HepG2 (cell line): ENCODE data around the gene VPS4B. TPM values are rescaled to one million over a fixed set of nuclear protein-coding genes. Genes with fewer than 3 reads are reported as not detected.
A peak's percentile ranks its signal among the peaks of the same experiment; 100 is the strongest.

Experiments used
- BORCS8-MEF2B ChIP-seq: sonication (generic); formaldehyde crosslinking; IDR thresholded peaks from 2 replicates; pipeline ENCODE4 v1.8.0; 2022; ENCODE audit warnings: mild to moderate bottlenecking, missing genetic modification reagents
- CENPX ChIP-seq: sonication (generic); formaldehyde crosslinking; IDR thresholded peaks from 2 replicates; pipeline ENCODE4 v1.9.0; 2021; ENCODE audit warnings: mild to moderate bottlenecking, missing genetic modification reagents, moderate library complexity
- HNRNPL ChIP-seq: fragments of 200-400 bp; formaldehyde crosslinking; IDR thresholded peaks from 2 replicates; pipeline ENCODE4 v1.6.1; 2017; ENCODE audit warnings: mild to moderate bottlenecking, low read depth, low read length
- HNRNPUL1 ChIP-seq: fragments of 200-400 bp; formaldehyde crosslinking; IDR thresholded peaks from 2 replicates; pipeline ENCODE4 v1.6.1; 2017; ENCODE audit warnings: low read depth, mild to moderate bottlenecking, low read length, moderate library complexity
- KIAA2018 ChIP-seq: sonication (generic); formaldehyde crosslinking; IDR thresholded peaks from 2 replicates; pipeline ENCODE4 v1.5.0; 2020; ENCODE audit warnings: mild to moderate bottlenecking, missing genetic modification reagents, borderline replicate concordance
- KLF15 ChIP-seq: sonication (generic); formaldehyde crosslinking; IDR thresholded peaks from 2 replicates; pipeline ENCODE4 v1.8.1; 2023; ENCODE audit warnings: borderline replicate concordance, mild to moderate bottlenecking, inconsistent platforms, missing genetic modification reagents, mixed read lengths
- NPAS2 ChIP-seq: sonication (generic); formaldehyde crosslinking; IDR thresholded peaks from 2 replicates; pipeline ENCODE4 v1.8.0; 2022; ENCODE audit warnings: mild to moderate bottlenecking, missing genetic modification reagents, borderline replicate concordance
- PTBP1 ChIP-seq: fragments of 200-400 bp; formaldehyde crosslinking; IDR thresholded peaks from 2 replicates; pipeline ENCODE4 v1.6.1; 2018; ENCODE audit warnings: low read length, low read depth; ENCODE audit not compliant: poor library complexity, severe bottlenecking
- RAD51 ChIP-seq: fragments of 450-650 bp; IDR thresholded peaks from 2 replicates; pipeline ENCODE4 v1.6.1; 2016; ENCODE audit warnings: borderline replicate concordance
- SAFB2 ChIP-seq: sonication (generic); formaldehyde crosslinking; IDR thresholded peaks from 2 replicates; pipeline ENCODE4 v1.5.1; 2020; ENCODE audit warnings: missing genetic modification reagents, low read depth, mild to moderate bottlenecking, borderline replicate concordance
- SMARCE1 ChIP-seq: fragments of 450-650 bp; IDR thresholded peaks from 2 replicates; pipeline ENCODE4 v1.6.1; 2017; ENCODE audit warnings: borderline replicate concordance
- SP1 ChIP-seq, 2 experiments: fragments of 450-650 bp in 1 of 2; sonication (generic) in 1 of 2; formaldehyde crosslinking in 1 of 2; IDR thresholded peaks; 2 replicates each; pipeline versions ENCODE4 v1.4.0 to v1.6.1; 2016 to 2020; ENCODE audit warnings: missing genetic modification reagents in 1 of 2
- polyA plus RNA-seq, 8 experiments: library from polyadenylated mRNA; depleted of rRNA in 3 of 8; stranded (reverse) in 7 of 8; unstranded in 1 of 8; fragments of >200 nt; fragmentation: Illumina TruSeq in 4 of 8; extraction: Trizol in 4 of 8; gene quantifications; 2 replicates each; pipeline versions ENCODE4 v1.2.1 to v1.2.3, GENCODE V29; 2011 to 2016; ENCODE audit warnings: low read depth in 4 of 8, missing spikeins in 1 of 8, mixed read lengths in 1 of 8; ENCODE audit not compliant: insufficient read depth in 1 of 8
- total RNA-seq, 5 experiments: library from RNA; depleted of rRNA; stranded (reverse); fragments of >200 nt; fragmentation: Illumina TruSeq; extraction: Trizol; gene quantifications; 2 replicates each; pipeline ENCODE4 v1.2.3, GENCODE V29; 2016; ENCODE audit warnings: low read depth in 1 of 5
- TF ChIP-seq, protein P1 (sequence below): sonication (generic); formaldehyde crosslinking; IDR thresholded peaks from 2 replicates; pipeline ENCODE4 v1.8.1; 2023; ENCODE audit warnings: mild to moderate bottlenecking, missing genetic modification reagents
- TF ChIP-seq, protein P2 (sequence below), 2 experiments: IDR thresholded peaks; 2 replicates each; pipeline ENCODE4 v1.6.1; 2011 to 2012; ENCODE audit warnings: low read length in 2 of 2, borderline replicate concordance in 1 of 2, low read depth in 1 of 2, mild to moderate bottlenecking in 1 of 2, moderate library complexity in 1 of 2

Gene VPS4B
- total and polyA plus RNA-seq, 2 of the 13 experiments (the other 11 are each of a cell fraction or from before 2014, with no cell fraction given), result 12.8 to 25.9 TPM

GRCh38 chr18:63422087-63422863 is at the start of gene VPS4B (continued):
- TF ChIP-seq PTBP1 (no peak), KLF15 (CRISPR knock-in tag) (no peak), RAD51 (no peak), SAFB2 (peak; percentile 25; the same call in 1 of the 2 replicates), HNRNPUL1 (no peak), NPAS2 (CRISPR knock-in tag) (no peak), KIAA2018 (CRISPR knock-in tag) (no peak), SP1 (IDR thresholded peaks at IDR 0.05) (no peak), SP1 (CRISPR knock-in tag; IDR thresholded peaks at IDR 0.05) (peak; percentile 97), HNRNPL (no peak), SMARCE1 (no peak), BORCS8-MEF2B (CRISPR knock-in tag) (0 out of 2 replicates have a peak, but pooled peaks have one; percentile 11), CENPX (no peak)
- TF ChIP-seq, protein P1, sequence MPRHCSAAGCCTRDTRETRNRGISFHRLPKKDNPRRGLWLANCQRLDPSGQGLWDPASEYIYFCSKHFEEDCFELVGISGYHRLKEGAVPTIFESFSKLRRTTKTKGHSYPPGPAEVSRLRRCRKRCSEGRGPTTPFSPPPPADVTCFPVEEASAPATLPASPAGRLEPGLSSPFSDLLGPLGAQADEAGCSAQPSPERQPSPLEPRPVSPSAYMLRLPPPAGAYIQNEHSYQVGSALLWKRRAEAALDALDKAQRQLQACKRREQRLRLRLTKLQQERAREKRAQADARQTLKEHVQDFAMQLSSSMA (CRISPR knock-in tag), result peak; percentile 96
- TF ChIP-seq, protein P2, sequence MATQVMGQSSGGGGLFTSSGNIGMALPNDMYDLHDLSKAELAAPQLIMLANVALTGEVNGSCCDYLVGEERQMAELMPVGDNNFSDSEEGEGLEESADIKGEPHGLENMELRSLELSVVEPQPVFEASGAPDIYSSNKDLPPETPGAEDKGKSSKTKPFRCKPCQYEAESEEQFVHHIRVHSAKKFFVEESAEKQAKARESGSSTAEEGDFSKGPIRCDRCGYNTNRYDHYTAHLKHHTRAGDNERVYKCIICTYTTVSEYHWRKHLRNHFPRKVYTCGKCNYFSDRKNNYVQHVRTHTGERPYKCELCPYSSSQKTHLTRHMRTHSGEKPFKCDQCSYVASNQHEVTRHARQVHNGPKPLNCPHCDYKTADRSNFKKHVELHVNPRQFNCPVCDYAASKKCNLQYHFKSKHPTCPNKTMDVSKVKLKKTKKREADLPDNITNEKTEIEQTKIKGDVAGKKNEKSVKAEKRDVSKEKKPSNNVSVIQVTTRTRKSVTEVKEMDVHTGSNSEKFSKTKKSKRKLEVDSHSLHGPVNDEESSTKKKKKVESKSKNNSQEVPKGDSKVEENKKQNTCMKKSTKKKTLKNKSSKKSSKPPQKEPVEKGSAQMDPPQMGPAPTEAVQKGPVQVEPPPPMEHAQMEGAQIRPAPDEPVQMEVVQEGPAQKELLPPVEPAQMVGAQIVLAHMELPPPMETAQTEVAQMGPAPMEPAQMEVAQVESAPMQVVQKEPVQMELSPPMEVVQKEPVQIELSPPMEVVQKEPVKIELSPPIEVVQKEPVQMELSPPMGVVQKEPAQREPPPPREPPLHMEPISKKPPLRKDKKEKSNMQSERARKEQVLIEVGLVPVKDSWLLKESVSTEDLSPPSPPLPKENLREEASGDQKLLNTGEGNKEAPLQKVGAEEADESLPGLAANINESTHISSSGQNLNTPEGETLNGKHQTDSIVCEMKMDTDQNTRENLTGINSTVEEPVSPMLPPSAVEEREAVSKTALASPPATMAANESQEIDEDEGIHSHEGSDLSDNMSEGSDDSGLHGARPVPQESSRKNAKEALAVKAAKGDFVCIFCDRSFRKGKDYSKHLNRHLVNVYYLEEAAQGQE (IDR thresholded peaks at IDR 0.05; ENCODE audit: borderline replicate concordance in 1 of 2, low read depth in 1 of 2, low read length in 2 of 2), result 0 out of 4 replicates have a peak, but pooled peaks of 1 of the 2 experiments have one; percentile 7
